GM19438 (cell line): ENCODE data around the gene SH3TC1.

ENCODE experiments used
- ATAC-seq: cut with Tn5 transposase; IDR thresholded peaks from one replicate; pipeline ENCODE4 v1.9.1; 2021; ENCODE audit warnings: low read depth; ENCODE audit not compliant: unreplicated experiment

The SH3TC1 gene

GRCh38 chr4:8198906-8199593 lies at the start of gene SH3TC1:
TSS of gene SH3TC1 (plus strand) at chr4:8199290. CDS start at chr4:8205195, 5,905 bp downstream.
- peak; percentile 64 for ATAC-seq

DNA sequence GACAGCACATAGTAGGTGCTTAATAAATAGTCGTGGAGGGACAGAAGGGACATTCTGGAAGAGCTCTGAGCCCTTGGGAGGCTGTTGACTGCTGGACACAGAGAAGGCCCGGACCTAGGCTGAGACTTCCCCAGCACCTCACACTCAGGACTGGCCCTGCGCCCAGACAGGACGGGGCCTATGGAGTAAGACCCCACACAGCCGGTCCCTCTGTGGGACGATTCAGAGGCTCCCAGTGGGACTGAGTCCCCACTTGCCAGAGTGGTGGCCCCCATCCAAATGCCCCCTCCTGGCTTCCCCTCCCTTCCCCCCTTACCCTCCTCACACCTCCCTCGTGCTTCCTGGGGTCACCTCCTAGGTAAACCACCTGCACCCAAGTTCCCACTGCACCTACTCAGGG lies 49.4 kb upstream of the SH3TC1 start:
- no peak for ATAC-seq

DNA sequence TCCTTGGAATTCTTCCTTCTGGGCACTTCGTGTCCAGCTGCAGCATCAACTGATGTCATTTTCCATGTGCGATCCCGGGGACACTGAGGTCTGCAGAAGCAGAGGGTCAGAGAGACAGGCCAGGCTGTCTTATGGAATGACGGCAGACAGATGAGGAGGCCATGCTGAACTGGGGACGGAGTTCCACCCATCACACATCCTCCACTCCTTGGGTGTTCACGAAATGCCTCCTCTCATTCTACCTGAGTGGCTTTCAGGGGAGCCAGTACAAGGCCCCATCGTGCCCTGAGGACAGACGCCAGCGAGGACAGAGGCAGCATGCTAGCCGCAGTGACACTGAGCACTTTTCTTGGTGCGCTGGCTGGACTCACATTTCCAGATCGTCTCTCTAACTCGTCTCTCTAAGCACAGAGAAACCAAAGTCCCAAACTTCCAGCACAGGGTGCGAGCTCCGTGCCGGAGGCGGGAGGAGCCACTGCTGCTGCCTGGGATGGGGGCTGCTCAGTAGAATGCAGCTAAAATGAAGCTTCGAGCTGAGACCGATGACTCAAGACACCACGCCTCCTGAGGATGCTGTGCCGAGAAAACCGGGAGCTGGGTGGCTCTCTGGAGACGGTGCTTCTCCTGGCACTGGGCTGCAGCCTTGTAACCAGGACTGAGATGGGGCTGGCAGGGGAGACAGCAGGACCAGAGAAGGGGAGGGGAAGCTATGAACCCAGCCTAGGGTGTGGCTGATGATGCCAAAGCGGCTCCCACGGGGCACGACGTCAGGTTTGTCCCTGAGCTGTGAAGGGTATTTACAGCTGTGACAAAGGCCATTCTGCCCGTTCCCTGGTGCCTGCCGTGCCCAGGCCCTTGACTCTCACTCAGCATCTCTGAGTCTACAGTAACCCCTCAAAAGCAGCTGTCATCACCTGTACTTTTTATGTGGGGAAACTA lies 48.7 kb upstream of the SH3TC1 start:
- ATAC-seq: no peak

DNA sequence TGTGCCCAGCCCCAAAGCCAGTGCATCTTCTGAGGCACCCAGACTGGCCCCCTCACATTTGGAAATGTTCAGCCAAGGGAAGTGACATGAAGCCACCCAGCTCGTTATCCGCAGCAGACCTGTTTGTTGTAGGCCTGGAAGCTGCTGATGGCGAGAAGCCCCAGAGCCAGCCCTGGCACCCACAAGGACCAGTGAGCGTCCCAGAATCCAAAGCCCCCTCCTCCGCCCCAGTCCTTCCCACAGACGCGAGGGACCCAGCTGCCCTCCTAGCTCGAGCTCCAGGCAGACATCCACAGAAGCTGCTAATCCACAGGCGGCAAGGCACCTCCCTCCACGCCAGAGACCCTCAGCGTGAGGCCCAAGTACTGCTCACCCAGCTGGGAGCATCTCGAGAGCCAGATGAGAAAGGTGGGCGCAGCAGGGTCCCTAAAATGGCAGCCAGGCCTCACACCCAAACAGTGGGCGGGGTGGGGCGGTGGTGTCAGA lies 47.9 kb upstream of the SH3TC1 start:
- ATAC-seq: no peak

- ATAC-seq: no peak
Observed at GRCh38 chr4:8152090-8152864, 46.8 kb upstream of the SH3TC1 start.

- no peak for ATAC-seq
Observed at GRCh38 chr4:8152865-8153257, 46.2 kb upstream of the SH3TC1 start.

GRCh38 chr4:8153441-8153840 lies 45.6 kb upstream of the SH3TC1 start:
- ATAC-seq: no peak

GRCh38 chr4:8155048-8155447 lies 44.0 kb upstream of the SH3TC1 start:
- no peak for ATAC-seq

DNA sequence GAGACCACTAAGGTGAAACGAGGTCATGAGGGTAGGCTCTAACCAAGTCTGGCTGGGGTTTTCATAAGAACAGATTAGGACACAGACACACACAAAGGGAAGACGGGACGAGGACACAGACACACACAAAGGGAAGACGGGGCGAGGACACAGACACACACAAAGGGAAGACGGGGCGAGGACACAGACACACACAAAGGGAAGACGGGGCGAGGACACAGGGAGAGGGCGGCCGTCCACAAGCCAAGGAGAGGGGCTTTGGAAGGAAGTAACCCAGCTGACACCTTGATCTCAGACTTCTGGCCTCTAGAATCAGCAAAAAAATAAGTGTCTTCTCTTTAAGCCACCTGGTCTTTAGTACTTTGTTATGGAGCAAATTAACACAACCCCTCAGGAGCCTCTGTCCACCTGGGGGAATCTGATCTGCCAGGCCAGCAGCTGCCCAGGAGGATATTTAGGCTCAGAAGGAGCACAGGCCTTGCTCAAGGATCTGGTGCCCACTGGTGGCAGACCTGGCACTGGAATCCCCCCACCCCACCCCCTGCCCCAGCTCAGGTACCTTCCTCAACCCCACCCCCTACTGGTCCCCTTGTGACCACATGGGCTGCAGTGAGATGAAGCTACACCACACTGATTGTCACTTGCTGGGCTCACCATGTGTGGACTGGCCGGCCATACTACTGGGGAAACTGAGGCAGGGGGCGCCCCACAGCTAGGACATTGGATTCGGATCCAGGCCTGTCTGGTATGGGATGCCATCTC lies 43.2 kb upstream of the SH3TC1 start:
- ATAC-seq: no peak

DNA sequence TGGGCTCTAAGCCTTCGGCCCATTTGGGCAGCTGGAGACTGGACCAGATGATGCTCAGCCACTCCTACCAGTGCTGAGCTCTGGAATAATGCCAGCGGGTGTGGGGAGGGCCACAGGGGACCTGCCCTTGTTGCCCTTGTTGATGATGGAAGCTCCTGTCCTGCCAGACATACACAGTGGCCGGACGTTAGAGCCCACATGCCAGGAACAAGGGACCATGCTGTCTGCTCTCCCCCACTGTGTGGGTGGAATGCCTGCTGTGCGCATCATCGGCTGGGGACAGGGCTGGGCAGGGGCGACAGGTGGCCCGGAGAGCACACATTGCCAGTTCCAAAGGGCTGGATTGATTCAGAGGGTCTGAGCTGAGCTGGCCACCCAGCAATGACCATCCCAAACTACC lies 42.5 kb upstream of the SH3TC1 start:
- ATAC-seq: no peak

DNA sequence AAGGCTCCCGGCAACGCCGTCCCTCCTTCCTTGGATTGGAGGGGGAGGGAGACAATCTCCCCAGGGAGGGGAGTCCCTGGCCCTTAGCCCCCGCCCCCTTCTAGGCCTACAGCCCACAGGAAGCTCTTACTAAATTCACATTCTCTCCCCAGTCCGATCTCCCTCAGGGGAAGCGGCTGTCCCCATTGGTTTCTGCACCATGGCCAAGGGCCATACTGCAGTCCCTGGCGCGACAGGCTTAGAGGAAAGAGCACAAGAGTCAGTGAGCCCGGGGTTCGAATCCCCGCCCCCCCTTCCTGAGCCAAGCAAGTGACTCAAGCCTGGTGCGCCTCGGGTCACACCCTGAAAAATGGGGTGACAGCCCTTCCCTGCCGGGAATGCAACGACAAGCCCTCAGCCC lies 41.6 kb upstream of the SH3TC1 start:
- ATAC-seq: no peak

DNA sequence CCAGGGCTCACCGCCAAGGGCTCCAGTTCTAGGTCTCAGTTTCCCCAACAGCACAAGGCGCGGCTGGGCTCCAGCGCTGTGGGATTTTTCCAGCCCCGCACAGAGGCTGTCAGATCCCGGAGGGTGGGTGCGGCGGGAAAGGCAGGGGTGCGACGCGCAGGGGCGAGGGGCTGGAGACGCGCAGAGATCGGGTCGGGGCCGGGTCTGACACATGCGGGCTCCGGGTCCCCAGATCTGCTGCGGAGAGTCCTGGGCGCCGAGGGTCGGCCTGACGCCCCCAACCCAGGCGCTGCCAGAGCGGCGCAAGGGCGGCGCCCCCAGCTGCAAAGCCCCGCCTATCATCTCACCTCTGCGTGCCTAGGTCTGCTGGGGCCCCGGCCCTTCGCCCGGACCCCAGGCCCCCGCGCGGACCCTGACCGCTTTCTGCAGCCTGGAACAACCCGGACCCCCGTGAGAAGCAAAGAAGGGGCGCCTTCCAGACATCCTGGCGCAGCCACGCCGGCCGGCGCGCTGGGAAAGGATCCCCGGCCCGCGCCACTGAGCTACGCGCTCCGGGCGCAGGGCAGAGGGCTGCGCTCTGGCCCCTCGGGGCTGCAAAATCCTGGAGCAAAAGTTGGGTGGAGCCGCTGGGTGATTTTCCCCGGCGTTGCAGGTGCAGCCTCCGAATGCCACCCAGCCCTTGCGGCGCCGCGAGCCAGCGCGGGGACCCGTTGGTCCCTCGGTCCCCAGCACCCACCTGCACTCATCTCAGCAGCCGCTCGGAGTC lies 41.0 kb upstream of the SH3TC1 start:
- ATAC-seq: peak; percentile 8

- peak; percentile 92 for ATAC-seq
Observed at GRCh38 chr4:8158710-8159536, 40.2 kb upstream of the SH3TC1 start, which contains the start of gene ABLIM2. TSS of gene ABLIM2 (minus strand) at chr4:8158813. CDS start at chr4:8158689, 124 bp downstream.

DNA sequence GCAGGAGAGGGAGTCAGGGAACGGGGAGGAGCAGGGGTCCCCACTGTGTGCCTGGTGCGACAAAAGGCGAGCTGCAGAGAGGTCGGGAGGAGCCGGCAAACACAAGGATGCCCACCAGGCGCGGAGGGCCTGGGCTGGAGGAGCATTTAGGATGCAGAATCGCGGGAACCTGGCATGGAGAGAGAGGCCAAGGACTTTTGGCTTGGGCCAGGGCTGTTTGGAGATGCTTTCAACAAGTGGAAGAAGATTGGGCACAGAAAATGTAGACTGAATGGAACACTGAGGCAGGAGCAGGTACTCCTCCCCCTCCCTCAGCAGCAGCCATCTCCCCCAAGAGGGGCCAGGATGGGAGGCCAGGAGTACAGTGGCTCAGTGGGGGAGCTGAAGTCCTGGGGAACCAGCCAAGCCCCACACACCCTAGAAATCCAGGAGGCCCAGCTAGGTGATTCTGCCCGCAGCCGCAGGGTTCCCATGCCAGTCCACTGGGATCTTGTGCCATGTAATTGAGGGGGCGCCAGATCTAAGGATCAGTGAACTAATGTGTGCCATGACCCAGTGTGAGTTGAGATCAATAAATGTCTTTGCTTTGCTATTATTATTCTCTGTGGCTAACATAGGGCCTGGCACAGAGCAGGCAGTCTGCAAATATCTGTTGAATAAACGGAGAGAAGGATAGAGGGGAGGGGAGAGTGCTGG lies 39.4 kb upstream of the SH3TC1 start:
- no peak for ATAC-seq

DNA sequence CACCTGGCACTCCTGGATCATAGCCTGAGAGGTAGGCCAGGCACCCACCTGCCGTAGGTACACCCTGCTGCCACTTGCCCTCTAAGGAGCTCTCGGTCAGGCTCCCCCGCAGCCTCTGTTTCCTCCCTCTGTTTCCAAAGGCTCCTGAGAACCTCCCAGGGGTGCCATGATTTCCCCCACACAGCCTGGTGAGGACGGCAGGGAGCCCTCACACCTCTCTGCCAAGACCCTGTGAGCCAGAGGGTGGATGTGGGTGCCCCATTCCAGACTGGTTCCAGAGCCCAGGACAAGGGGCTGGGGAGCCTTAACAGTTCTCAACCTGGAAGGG lies 38.9 kb upstream of the SH3TC1 start:
- ATAC-seq: no peak

DNA sequence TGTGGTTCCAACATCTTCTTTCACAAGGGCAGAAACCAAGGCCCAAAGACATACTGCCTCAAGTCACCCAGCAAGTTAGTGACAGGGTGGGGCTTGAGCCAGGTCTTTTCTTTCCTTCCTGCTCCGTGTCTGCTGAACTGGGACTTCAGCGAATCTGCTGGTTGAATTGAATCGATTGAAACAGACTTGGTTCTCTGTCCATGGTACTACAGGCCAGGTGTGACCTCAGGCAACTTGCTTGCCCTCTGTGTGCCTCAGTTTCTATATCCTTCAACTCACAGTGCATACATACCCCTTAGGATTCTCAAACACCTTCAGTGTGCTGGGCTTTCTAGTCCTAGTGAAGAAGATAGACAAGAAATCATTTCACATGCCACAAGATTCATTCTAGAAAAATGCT lies 38.5 kb upstream of the SH3TC1 start:
- no peak for ATAC-seq

DNA sequence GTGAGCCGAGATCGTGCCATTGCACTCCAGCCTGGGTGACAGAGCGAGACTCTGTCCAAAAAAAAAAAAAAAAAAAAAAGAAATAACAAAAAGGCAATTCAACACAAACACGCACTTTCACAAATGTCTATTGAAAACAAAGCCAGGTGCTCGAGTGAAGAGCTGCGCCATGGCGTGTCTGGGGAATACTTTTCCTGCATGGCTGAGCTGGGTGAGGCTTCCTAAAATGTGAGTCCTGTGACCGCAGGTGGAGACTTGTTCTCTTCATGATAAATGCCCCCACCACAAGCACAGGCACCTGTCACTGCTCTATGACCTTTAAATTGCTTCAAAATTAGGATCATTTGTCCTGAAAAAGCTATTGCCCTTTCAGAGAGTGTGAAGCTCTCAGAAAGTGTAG lies 36.5 kb upstream of the SH3TC1 start:
- no peak for ATAC-seq

DNA sequence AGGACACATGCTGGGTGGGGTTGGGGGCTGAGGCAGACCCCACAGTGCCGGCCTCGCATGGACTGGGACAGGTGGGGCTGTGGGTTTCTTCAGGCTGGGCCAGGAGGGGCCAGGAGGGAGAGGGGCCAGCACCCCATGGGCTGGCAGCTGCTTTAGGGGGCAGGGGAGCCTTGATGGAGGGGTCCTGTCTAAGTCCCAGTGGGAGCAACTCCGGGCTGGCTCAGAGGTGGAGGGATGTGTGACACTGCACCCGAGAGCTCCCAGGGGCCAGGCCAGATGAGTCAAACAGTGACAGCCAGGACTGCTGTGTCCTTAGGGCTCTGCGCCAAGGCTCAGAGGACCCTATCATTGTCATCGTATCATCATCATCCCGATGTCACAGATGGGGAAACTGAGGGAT lies 36.1 kb upstream of the SH3TC1 start:
- no peak for ATAC-seq
